Smooth muscle cell (in vitro differentiated cells): ENCODE measurements around the gene AMBRA1. TPM values are rescaled to one million over a fixed set of nuclear protein-coding genes. Genes with fewer than 3 reads are reported as not detected.

Experiments used
- DNase-seq: peaks from one replicate; lab custom pipeline; 2025; ENCODE audit not compliant: unreplicated experiment; lab: John Stamatoyannopoulos, UW
- H2AFZ ChIP-seq: fragments of 200-600 bp; sonication (generic); 2 replicates; pipeline ENCODE4 v1.6.0; 2016; ENCODE audit warnings: antibody characterized with exemption, low read depth, mild to moderate bottlenecking
- H3F3A ChIP-seq: fragments of 200-600 bp; sonication (generic); 2 replicates; pipeline ENCODE4 v1.6.0; 2017; ENCODE audit warnings: antibody characterized with exemption, low read depth
- H3K27ac ChIP-seq: fragments of 200-600 bp; sonication (generic); 2 replicates; pipeline ENCODE4 v1.5.1; 2016; ENCODE audit warnings: low read depth, mild to moderate bottlenecking
- H3K27me3 ChIP-seq: fragments of 200-600 bp; sonication (generic); 2 replicates; pipeline ENCODE4 v1.6.1; 2016; ENCODE audit warnings: low read depth, mild to moderate bottlenecking
- H3K36me3 ChIP-seq: fragments of 200-600 bp; sonication (generic); 2 replicates; pipeline ENCODE4 v1.5.1; 2016; ENCODE audit warnings: low read depth
- H3K4me1 ChIP-seq: fragments of 200-600 bp; sonication (generic); 2 replicates; pipeline ENCODE4 v1.5.1; 2016; ENCODE audit warnings: low read depth
- H3K4me2 ChIP-seq: fragments of 200-600 bp; sonication (generic); 2 replicates; pipeline ENCODE4 v1.6.0; 2016; ENCODE audit warnings: mild to moderate bottlenecking
- H3K4me3 ChIP-seq: fragments of 200-600 bp; sonication (generic); 2 replicates; pipeline ENCODE4 v1.5.1; 2016; ENCODE audit warnings: mild to moderate bottlenecking
- H3K79me2 ChIP-seq: fragments of 200-600 bp; sonication (generic); 2 replicates; pipeline ENCODE4 v1.6.0; 2016; ENCODE audit warnings: low read depth, mild to moderate bottlenecking
- H3K9ac ChIP-seq: fragments of 200-600 bp; sonication (generic); 2 replicates; pipeline ENCODE4 v1.6.0; 2016; ENCODE audit warnings: low read depth
- H3K9me3 ChIP-seq: fragments of 200-600 bp; sonication (generic); replicated peaks from 2 replicates; pipeline ENCODE4 v1.5.1; 2016; ENCODE audit warnings: low read depth
- H4K20me1 ChIP-seq: fragments of 200-600 bp; sonication (generic); 2 replicates; pipeline ENCODE4 v1.6.0; 2016; ENCODE audit warnings: low read depth
- WGBS: methylation state at CpG from one replicate; pipeline ENCODE4 v1.1.7; 2016; ENCODE audit warnings: low lambda C conversion rate; 5-methylcytosine and 5-hydroxymethylcytosine counted together
- polyA plus RNA-seq: library from polyadenylated mRNA; unstranded; fragments of >200 nt; fragmentation: Nextera tagmentation; extraction: Ambion mirVana; gene quantifications from 2 replicates; pipeline ENCODE4 v1.2.1, GENCODE V29; 2016
- total RNA-seq: library from RNA; depleted of rRNA; stranded (reverse); fragments of >200 nt; gene quantifications from 2 replicates; pipeline ENCODE4 v1.2.3, GENCODE V29; 2014
- TF ChIP-seq, protein P1 (sequence below): fragments of 200-600 bp; sonication (generic); IDR thresholded peaks from 2 replicates; pipeline ENCODE4 v1.5.1; 2017; ENCODE audit warnings: borderline replicate concordance, mild to moderate bottlenecking, antibody characterized with exemption; ENCODE audit not compliant: insufficient read depth, poor library complexity, severe bottlenecking

The AMBRA1 gene
- total and polyA plus RNA-seq, 2 experiments from 2014 or later: 10.3 to 38.3 TPM

- Histone ChIP-seq H3K36me3 (no peaks in the 10 kb centered on the region), H3K9me3 (no peaks in the 10 kb centered on the region), H3K27ac (peak overlapping the region; percentile 67), H3K4me1 (peaks cover 17% of the 10 kb centered on the region), H3K4me2 (peak overlapping the region; percentile 74), H3K4me3 (no peak overlapping the region), H3K9ac (peak overlapping the region; percentile 65), H2AFZ (no peak overlapping the region), H3K27me3 (no peaks in the 10 kb centered on the region), H3K79me2 (peaks cover 48% of the 10 kb centered on the region), H3F3A (no peaks in the 10 kb centered on the region), H4K20me1 (peaks cover 88% of the 10 kb centered on the region)
- TF ChIP-seq, protein P1, sequence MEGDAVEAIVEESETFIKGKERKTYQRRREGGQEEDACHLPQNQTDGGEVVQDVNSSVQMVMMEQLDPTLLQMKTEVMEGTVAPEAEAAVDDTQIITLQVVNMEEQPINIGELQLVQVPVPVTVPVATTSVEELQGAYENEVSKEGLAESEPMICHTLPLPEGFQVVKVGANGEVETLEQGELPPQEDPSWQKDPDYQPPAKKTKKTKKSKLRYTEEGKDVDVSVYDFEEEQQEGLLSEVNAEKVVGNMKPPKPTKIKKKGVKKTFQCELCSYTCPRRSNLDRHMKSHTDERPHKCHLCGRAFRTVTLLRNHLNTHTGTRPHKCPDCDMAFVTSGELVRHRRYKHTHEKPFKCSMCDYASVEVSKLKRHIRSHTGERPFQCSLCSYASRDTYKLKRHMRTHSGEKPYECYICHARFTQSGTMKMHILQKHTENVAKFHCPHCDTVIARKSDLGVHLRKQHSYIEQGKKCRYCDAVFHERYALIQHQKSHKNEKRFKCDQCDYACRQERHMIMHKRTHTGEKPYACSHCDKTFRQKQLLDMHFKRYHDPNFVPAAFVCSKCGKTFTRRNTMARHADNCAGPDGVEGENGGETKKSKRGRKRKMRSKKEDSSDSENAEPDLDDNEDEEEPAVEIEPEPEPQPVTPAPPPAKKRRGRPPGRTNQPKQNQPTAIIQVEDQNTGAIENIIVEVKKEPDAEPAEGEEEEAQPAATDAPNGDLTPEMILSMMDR: no peak
- WGBS: 92% methylated on average over 20 of the region's 20 CpGs
- no peak for DNase-seq
These were observed 231.4 kb downstream of the AMBRA1 start for GRCh38 chr11:46362156-46363030.

- TF ChIP-seq, protein P1: no peak
- Histone ChIP-seq H3K27ac (peak overlapping the region; percentile 38), H3K79me2 (peaks cover 53% of the 10 kb centered on the region), H3K4me1 (peaks cover 20% of the 10 kb centered on the region), H3K27me3 (no peaks in the 10 kb centered on the region), H3F3A (no peaks in the 10 kb centered on the region), H3K9ac (peak overlapping the region; percentile 28), H4K20me1 (peaks cover 88% of the 10 kb centered on the region), H3K9me3 (no peaks in the 10 kb centered on the region), H3K4me2 (peak overlapping the region; percentile 74), H3K4me3 (no peak overlapping the region), H3K36me3 (no peaks in the 10 kb centered on the region), H2AFZ (no peak overlapping the region)
- WGBS: 55% methylated on average over 23 of the region's 26 CpGs
- no peak for DNase-seq
These were observed 232.3 kb downstream of the AMBRA1 start for GRCh38 chr11:46361283-46362155.

DNA sequence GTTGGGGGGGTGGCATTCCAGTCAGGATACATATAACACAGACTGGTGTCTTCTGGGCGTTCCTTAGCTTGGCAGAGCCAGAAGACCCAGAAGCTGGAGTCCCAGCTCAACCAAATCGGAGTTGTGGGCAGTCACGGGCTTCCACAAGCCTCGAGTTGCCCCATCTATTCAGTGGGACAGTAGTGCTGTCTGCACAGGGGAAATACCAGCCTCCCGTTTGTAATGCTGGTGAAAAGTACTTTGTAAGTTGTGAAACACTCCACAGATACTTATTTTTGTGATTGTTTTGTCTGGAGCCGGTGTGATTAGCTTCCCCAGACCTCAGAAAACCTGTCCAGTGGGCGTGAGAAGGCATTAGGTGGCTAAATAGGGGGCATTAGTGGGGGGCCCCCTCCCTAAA is 232.9 kb downstream of the AMBRA1 start:
- Histone ChIP-seq H3K36me3 (no peaks in the 10 kb centered on the region), H3K4me1 (peaks cover 20% of the 10 kb centered on the region), H3F3A (no peaks in the 10 kb centered on the region), H3K27ac (peak overlapping the region; percentile 38), H3K4me2 (peak overlapping the region; percentile 74), H3K9ac (peak overlapping the region; percentile 28), H3K79me2 (peaks cover 57% of the 10 kb centered on the region), H2AFZ (no peak overlapping the region), H3K9me3 (no peaks in the 10 kb centered on the region), H4K20me1 (peaks cover 87% of the 10 kb centered on the region), H3K27me3 (no peaks in the 10 kb centered on the region), H3K4me3 (no peak overlapping the region)
- TF ChIP-seq, protein P1: no peak
- 69% methylated on average over 7 of the region's 7 CpGs for WGBS
- DNase-seq: no peak
